DND-41 (cell line): Measurements from ENCODE around the gene ABCF3.

Source experiments
- CTCF ChIP-seq: IDR thresholded peaks from 2 replicates; pipeline ENCODE4 v1.5.1; 2012; ENCODE audit warnings: borderline replicate concordance, low read length, moderate library complexity, mild to moderate bottlenecking; ENCODE audit not compliant: poor library complexity, severe bottlenecking; ENCODE audit errors: extremely low read depth
- EZH2 ChIP-seq: IDR thresholded peaks from 3 replicates; pipeline ENCODE4 v1.6.1; 2012; ENCODE audit warnings: borderline replicate concordance, low read depth, mild to moderate bottlenecking, moderate library complexity, low read length, inconsistent platforms; ENCODE audit not compliant: severe bottlenecking

GRCh38 chr3:184203526-184203925 lies 17.5 kb downstream of the ABCF3 start:
- TF ChIP-seq CTCF (no peak), EZH2 (no peak)
